NCI-H774 (cell line): ENCODE data around the gene AMIGO1.

Experiments
- DNase-seq: peaks from one replicate; lab custom pipeline; 2025; lab: John Stamatoyannopoulos, UW

Gene AMIGO1, protein sequence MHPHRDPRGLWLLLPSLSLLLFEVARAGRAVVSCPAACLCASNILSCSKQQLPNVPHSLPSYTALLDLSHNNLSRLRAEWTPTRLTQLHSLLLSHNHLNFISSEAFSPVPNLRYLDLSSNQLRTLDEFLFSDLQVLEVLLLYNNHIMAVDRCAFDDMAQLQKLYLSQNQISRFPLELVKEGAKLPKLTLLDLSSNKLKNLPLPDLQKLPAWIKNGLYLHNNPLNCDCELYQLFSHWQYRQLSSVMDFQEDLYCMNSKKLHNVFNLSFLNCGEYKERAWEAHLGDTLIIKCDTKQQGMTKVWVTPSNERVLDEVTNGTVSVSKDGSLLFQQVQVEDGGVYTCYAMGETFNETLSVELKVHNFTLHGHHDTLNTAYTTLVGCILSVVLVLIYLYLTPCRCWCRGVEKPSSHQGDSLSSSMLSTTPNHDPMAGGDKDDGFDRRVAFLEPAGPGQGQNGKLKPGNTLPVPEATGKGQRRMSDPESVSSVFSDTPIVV

DNA sequence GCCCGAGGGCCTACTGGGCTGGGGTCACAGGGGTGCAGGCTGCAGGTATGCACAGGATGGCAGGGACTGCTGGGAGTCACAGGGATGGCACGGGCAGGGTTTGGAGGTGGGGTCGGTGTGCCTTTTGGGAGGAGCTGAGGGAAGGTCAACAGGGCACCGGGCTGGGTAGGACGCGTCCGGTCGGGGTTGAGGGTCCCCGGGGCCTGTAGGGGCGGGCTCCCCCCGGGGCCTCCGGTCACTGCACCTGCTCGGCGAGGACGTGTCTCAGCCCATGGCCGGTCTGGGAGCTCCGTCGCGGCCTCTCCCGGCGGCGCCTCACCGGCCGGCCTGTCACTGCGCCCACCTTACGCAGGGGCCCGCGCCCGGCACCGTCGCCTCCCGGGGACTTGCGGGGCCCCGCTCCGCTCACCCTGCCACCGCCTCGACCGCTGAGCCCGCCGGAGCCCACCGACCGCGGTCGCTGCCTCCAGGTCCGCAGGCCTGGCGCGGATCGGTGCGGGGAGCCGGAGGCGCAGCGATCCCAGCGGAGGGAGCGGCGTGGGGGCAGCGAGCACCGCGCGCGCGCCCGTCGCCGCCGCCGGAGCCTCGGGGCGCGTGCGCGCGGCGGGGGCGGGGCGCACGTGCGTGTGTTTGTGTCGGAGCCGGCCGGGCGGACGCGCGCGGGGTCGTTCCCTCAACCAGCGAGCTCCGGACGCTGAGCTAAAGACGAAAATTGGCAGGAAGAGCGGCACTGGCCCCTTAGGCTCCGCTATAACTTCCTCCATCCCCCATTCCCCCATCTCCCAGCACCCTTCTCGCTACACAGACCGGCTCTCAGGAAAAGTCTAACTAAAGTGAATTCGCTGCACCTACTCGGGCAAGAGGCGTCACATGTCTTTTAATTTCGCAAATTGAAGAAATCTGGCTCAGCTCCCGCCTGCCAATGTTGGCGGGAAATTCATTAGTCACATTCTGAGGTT, at the start of gene AMIGO1:
Gene AMIGO1 (minus strand): TSS at position 552 of the 959 bp plus-strand sequence. CDS start 815 bp downstream, outside the sequence.
- peak; percentile 61 for DNase-seq

DNA sequence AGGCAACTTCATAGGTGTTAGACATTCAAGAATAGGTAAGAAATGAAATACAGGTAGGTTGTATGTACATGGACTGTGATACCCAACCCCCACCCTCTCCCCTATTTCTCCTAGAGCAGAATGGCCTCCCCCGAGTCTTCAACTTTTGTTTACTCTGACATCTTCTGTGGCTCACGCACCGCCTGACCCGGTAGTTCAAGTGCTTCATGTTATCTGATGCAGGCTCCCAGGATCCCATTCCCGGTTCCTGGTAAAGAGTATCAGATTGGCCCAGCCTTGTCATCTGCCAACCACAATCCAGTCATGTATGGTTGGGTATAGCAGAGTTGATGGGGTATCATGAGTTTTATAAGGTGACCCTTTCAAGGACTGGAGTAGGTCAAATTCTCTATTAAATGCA, 48.0 kb upstream of the AMIGO1 start:
- no peak for DNase-seq

DNA sequence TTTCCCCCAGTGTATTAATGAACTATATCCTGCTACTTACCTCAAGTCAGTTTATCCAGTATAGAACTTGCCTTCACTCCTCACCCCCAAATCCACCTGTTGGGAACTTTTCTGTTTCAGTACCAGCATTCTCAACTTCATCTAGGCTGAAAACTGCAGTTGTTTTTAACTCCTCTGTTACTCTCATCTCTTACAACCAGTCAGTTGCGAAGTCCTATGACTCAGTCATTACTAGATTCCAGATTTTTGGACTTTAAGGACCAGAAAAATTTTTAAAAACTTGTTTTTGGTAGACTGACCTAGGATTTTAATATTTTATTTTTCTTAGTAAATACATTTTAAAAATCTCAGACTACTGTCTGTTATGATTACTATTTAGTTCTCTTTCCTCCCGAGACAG, 47.0 kb upstream of the AMIGO1 start:
- no peak for DNase-seq

DNA sequence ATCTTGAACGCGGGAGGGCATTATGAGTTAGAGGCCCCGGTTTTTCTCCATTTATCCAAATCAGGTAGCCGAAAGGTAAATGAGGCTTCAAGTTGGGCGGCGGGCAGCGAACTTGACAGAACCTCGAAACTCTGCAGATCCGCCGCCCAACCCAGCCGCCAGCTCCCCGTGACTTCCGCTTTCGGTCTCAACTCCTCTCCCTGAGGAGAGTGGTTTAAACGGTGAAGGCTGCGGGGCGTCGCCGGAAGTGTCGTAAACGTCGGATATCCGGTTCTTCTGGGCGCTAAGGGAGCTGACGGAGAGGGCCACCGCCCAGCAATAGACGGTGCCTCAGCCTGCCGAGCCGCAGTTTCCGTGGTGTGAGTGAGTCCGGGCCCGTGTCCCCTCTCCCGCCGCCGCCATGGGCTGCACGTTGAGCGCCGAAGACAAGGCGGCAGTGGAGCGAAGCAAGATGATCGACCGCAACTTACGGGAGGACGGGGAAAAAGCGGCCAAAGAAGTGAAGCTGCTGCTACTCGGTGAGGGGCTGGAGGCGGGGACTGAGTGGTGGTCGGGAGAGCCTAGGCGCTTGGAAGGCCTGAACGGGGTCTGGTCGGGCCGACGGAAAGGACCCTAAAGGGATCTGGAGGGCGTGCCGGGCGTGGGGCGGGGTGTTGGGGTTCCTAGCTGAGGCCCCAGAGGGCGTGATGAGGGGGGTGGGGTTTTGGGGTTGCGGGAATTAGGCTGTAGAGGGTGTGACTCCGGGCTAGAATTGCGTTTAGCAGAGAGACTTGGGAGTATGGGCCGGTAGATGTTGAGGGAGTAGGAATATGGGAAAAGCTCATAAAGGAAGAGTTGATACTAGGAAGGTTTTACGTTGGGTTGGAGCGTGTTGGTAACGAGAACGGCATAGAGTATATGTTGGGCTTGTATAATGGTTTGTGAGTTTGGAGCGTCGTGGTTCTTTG, 39.1 kb upstream of the AMIGO1 start, which contains the start of gene GNAI3:
Gene GNAI3 (plus strand): TSS at position 295 of the 947 bp plus-strand sequence. CDS start 106 bp downstream, at position 401.
- DNase-seq = peak; percentile 91

DNA sequence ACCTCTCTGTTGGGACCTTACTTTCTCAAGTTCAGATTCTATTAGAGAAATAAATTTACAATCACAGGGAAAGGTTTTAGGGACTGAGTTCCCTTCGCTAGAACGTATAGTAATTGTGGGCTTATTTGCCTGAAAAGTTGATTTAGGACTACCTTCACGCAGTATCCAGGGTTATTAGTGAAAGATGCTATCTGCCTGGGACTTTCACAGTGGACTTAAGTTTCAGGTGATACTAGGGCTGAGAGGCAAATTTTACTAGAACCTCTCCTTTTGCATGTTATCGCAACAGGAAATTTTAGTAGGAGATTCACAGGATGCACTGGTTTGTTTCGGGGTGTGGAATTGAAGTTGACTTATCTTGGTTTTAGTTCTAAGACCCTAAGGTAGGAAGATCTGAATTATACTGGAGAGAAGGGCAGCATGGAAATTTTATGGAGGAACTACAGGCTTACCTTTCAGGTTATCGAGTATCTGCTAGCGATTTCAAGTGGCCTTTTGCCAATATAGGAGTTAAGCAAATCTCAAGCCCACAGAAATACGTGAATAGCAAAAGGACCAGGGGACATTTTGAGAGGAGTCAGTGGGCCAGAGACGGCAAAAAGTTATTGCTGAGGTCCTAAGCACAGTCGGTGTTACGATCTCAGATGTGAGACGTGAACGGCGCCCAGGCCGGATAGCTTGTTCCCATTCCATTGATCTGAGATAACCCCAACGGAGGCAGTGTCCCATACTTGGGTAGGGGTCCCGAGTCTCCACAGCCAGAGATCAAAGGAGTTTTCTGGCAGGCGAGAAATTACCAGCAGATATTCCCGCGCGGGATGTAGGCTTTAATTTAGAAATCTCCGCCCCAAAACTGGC, 38.2 kb upstream of the AMIGO1 start:
- DNase-seq = no peak

DNA sequence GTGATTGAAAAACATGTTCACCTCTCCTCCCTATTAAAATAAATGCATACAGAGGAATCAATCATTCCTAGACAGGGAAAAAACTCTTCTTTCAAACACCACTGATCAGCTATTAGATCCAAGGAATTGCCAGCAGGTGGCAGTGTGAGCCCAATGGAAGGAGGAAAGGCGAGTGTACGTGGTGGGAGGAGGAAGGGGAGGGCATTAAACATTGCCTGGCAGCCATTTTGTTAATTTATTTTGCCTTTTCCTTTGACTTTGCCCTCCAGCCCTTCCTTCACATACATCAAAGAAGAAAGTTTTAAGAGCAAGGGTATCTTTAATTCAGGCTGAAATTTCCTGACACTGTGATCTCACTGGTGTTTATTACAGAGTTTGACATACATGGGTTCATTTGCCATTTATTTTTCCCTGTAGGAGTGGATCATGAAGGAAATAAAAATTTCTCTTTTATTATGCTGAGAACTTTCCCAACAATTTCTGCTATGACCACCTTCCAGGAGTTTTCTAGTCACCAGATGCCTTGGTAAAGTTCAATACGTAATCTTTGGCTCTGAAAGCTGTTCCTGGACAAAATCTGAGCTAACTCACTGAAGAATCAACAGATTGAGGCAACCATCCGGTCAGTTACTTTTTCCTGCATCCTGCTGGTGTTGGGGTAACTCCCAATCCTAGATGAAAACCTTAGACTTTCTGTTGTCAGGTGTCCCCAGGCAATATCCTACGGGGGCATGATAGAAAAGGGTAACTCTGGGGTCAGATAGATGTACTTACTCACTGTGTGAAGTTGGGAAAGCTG, 37.0 kb upstream of the AMIGO1 start:
- DNase-seq = peak; percentile 84

DNA sequence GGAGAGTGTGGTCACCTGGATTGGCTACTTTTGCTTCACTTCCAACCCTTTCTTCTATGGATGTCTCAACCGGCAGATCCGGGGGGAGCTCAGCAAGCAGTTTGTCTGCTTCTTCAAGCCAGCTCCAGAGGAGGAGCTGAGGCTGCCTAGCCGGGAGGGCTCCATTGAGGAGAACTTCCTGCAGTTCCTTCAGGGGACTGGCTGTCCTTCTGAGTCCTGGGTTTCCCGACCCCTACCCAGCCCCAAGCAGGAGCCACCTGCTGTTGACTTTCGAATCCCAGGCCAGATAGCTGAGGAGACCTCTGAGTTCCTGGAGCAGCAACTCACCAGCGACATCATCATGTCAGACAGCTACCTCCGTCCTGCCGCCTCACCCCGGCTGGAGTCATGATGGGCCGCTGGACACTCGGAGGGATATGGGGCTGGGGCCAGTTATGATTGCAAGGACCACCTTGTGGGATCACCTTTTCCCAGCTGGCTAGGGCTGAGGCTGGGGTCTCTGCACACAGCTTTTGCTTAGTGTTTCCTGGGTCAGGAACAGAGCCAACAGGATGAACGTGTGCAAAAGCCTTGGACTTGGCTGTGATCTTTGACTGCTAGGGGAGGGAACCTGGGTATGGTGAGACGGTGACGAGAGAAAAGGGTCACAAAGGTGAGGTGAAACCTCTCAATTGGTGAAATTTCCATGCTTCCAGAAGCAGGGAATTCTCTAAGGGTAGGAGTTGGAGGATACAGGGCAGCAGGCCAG, 34.6 kb upstream of the AMIGO1 start:
- DNase-seq = no peak

DNA sequence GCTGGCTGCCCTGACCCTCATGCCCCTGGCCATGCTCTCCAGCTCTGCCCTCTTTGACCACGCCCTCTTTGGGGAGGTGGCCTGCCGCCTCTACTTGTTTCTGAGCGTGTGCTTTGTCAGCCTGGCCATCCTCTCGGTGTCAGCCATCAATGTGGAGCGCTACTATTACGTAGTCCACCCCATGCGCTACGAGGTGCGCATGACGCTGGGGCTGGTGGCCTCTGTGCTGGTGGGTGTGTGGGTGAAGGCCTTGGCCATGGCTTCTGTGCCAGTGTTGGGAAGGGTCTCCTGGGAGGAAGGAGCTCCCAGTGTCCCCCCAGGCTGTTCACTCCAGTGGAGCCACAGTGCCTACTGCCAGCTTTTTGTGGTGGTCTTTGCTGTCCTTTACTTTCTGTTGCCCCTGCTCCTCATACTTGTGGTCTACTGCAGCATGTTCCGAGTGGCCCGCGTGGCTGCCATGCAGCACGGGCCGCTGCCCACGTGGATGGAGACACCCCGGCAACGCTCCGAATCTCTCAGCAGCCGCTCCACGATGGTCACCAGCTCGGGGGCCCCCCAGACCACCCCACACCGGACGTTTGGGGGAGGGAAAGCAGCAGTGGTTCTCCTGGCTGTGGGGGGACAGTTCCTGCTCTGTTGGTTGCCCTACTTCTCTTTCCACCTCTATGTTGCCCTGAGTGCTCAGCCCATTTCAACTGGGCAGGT, 33.9 kb upstream of the AMIGO1 start:
- no peak for DNase-seq

DNA sequence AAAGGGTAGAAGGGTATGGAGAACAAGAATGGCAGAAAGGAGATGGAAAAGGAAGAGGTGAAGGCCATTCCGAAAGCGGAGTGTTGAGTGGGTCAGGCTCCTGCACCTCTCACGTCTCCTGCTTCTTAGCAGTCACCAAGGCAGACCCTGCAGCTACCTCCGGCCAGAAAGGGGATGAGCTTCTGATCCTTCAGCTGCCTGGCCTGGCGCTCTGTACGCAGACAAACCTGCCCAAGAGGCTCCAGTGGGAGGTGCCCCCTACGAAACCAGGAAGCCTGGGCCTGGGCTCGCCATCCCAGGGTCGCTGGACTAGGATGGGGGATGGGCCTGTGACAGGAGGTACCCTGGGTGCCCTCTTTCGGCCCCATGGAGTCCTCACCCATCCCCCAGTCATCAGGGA, 33.1 kb upstream of the AMIGO1 start:
- no peak for DNase-seq

DNA sequence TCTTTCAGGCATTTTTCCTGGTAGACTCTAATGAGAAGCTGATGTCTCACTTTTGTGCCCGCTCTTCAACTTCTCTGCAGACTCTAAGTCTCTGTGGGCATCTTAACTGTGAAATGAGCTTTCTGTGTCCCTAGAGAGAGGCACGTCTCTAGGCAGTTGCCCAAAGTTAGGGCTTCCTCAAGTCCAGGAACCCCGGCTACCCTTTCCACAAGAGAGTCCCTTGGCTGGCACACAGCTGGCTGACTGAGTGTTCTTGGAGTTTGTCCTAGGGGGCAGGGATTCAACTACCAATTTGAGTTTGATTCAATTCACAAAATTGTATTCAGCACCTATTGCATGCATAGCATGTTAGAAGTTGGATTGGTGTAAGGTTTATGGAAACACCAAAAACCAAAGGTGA, 31.6 kb upstream of the AMIGO1 start:
- no peak for DNase-seq

DNA sequence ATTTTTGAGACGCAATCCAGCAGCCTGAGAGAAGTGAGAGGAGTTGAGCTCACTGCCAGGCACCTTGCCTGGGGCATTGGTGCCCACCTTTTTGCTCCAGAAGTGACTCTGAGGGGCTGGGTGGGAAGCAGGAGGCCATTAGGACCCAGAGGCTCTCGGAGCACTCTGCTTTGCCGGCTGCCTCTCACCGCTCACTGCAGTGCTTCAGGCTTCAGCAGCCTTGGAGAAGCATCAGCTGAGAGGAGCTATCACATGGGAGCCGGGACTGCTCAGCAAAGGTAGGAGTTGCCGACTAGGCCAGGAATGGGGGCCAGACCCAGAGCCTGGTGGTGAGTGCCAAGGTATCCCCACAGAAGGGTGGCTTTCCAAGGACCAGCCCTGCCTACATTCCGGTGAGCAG, 30.1 kb upstream of the AMIGO1 start, which contains the start of gene GPR61:
Gene GPR61 (plus strand): TSS at position 197 of the 400 bp plus-strand sequence. CDS start 3,151 bp downstream, outside the sequence.
- DNase-seq = no peak

DNA sequence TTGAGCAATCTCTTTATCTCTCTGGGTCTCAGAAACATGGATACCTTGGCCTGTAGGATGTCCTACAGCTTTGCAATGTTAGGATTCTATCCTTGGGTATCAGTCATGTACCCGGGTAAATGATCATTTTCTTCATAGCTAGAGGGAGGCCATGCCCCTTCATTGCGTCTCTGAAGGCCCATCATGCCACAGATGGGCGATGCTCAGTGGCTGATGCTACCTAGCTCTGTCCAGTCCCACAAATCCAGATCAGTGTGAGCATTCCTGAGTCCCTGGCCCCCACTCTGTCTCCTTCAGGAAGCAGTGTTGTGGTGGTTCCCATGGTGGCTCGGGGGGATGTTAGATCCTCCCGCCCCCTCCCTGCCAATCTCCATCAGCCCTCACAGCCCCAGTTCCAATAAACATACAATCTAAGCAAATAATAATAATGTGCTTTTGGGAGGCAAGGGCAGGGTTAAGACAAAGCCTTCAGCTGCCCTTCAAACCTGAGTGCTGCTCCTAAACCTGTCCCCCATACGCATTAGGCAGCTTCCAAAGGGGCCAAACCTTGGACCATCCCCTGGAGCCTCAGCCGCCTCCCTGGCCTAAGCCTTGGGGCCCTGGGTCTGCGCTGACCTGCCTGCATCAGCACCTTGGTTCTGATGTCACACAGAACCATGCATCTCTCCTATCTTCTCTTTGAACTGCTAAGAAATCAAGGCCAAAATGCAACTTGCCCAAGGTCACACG, 29.5 kb upstream of the AMIGO1 start:
- no peak for DNase-seq

DNA sequence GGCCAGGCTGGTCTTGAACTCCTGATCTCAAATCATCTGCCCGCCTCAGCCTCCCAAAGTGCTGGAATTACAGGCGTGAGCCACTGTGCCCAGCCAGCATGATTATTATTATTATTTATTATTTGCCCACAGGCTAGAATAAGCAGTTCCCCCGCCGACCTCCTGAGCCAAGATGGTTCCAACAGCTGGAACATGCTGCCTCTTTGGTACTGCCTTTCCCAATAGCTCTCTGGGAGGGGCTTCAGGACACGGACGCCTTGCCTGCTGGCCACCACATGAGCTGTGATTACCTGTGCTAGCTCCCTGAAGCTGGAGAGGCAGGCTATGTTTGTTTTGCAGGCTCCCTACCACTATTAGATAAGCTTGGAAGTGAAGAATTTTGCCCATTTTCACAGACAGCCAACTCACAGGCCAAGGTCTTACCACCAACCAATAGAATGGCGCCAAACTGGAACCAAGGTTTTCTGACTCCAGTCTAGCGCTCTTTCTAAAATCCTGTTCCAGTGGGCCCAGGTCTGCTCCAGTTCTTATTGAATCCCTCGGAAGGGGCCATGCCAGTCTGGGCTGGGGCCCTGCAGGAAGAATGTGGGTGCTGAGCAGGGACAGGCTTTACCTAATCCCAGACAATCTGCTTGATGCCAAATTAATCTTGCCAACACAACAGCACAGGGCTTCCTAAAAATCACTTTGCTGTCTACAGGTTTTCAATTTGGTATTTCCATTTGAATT, 28.1 kb upstream of the AMIGO1 start:
- DNase-seq = no peak

DNA sequence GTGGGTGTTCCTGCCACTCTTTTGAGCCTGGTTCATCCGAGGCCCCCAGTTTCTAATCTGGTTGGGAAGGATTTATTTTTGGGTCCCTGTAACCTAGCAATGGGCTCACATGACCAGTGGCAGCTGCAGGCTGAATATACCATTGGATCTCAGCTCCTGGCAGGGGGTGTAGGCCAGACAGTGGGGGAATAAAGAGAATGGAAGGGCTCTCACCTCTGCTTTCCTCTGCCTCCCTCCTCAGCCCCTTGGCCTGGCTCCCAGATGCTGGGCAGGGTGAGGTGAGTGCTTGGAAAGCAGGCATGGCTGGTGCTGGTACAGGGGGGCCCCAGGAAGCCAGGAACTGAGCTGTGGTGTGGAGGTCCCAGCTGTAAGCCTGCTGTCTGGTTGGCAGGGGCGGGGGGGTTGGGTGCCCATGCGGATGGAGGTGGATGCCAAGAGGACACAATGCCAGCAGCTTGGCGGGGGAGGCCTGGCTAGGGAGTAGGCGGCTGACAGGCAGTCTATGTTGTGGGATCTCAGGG, 26.5 kb upstream of the AMIGO1 start:
- DNase-seq = no peak

DNA sequence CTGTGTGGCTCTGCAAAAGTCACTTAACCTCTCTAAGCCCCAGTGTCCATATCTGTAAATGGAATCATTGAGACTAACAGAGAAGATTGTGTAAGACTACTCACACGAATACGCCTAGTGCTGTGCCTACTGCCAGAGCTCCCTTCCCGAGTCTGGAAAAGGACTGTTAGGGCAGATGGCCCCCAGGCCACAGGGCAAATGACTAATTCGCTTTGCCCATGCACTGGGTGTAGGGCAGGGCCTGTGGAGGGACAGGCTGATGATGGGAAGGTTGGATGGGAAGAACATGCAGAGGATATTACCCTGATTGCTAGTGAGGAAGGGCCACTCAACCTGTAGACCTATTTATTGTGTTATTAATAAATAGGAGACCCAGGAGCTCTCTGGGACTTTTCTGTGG, 26.0 kb upstream of the AMIGO1 start:
- DNase-seq = no peak

DNA sequence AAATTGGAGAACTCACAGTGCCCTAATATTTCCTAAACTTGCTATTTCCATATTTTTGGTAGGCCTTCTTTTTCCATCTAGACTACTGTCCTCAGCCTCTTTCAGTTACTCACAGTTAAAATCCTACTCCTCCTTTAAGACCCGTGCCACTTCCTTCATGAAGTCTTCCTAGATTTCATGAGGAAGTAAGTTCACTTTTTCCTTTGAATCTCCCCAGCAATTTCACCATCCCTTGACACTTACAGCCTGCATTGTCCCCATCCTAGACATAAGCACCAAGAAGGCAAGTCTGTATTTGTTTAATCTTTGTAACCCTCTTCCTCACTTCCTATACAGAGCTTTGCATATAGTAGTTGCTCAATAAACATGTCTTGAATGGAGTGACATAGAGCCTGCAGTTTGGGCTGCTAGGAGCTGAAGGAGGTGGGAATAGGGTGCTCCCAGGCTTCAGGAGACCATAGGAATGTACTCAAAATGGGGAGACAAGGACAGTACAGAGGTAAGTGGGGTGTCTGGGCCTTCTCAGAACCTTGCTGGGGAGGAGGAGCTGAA, 24.9 kb upstream of the AMIGO1 start:
- no peak for DNase-seq
